ENCODE results near the gene SCPEP1. TPM values are rescaled to one million over a fixed set of nuclear protein-coding genes. Genes with fewer than 3 reads are reported as not detected.

The SCPEP1 gene
- total and polyA plus RNA-seq, 2 donors from 2014 or later = 64.0 to 130 TPM

GRCh38 chr17:56948491-56948890 is 29.4 kb upstream of the SCPEP1 start:
- no peaks in the 10 kb centered on the region for H3K27me3 ChIP-seq (ENCODE audit: control insufficient read depth, insufficient read depth, low read length)
- intact Hi-C loops (cut with DNase I) = loop anchor here (10.0 kb wide), 1 partner anchor 124 kb away; no protein-coding TSS in a partner anchor
- peaks cover 4 to 15% (median 11%) of the 10 kb centered on the region in 3 donors for H3K36me3 ChIP-seq (ENCODE audit: control insufficient read depth in 2 of 3, insufficient read depth in 3 of 3, low read length in 3 of 3)
- no peak overlapping the region for H3K27ac ChIP-seq (ENCODE audit: low read depth in 2 of 2, low read length in 2 of 2)
- no peak overlapping the region for H3K4me3 ChIP-seq (ENCODE audit: low read length in 3 of 3)
- DNase-seq (no peak), FAIRE-seq (no peak)
- peaks cover 0 to 2% (median 0%) of the 10 kb centered on the region in 3 donors for H3K4me1 ChIP-seq (ENCODE audit: control insufficient read depth in 2 of 3, insufficient read depth in 2 of 3, low read depth in 1 of 3, low read length in 3 of 3)
- H3K9ac ChIP-seq (ENCODE audit: low read length in 3 of 3) = no peak overlapping the region
- TF ChIP-seq, protein P1, sequence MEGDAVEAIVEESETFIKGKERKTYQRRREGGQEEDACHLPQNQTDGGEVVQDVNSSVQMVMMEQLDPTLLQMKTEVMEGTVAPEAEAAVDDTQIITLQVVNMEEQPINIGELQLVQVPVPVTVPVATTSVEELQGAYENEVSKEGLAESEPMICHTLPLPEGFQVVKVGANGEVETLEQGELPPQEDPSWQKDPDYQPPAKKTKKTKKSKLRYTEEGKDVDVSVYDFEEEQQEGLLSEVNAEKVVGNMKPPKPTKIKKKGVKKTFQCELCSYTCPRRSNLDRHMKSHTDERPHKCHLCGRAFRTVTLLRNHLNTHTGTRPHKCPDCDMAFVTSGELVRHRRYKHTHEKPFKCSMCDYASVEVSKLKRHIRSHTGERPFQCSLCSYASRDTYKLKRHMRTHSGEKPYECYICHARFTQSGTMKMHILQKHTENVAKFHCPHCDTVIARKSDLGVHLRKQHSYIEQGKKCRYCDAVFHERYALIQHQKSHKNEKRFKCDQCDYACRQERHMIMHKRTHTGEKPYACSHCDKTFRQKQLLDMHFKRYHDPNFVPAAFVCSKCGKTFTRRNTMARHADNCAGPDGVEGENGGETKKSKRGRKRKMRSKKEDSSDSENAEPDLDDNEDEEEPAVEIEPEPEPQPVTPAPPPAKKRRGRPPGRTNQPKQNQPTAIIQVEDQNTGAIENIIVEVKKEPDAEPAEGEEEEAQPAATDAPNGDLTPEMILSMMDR (IDR thresholded peaks at IDR 0.05; ENCODE audit: borderline replicate concordance, extremely low read depth, insufficient read depth) = no peak
- H3K9me3 ChIP-seq (ENCODE audit: control insufficient read depth in 2 of 3, insufficient read depth in 1 of 3, low read length in 3 of 3) = no peaks in the 10 kb centered on the region

DNA sequence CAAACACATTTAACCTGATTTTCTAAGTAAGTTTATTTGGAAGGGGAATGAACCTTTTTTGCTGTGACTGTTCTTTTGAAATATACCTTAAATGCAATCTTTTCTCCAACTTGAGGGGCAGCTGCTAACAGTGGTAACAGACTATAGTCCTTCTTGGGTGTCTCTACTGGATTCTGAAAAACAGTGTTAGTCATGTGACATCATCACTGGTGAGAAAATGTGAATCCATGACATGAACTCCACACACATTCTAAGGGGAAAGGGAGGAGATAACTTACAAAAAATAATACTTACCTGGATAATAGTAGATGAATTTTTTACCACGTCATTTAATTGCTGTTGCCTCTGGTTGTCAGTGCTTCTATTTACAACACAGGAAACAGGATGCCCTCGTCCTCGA is 28.3 kb upstream of the SCPEP1 start:
- peaks cover 0 to 2% (median 0%) of the 10 kb centered on the region in 3 donors for H3K4me1 ChIP-seq (ENCODE audit: control insufficient read depth in 2 of 3, insufficient read depth in 2 of 3, low read depth in 1 of 3, low read length in 3 of 3)
- peaks cover 4 to 11% (median 8%) of the 10 kb centered on the region in 3 donors for H3K36me3 ChIP-seq (ENCODE audit: control insufficient read depth in 2 of 3, insufficient read depth in 3 of 3, low read length in 3 of 3)
- TF ChIP-seq, protein P1 (IDR thresholded peaks at IDR 0.05; ENCODE audit: borderline replicate concordance, extremely low read depth, insufficient read depth) = no peak
- FAIRE-seq = no peak
- H3K27ac ChIP-seq (ENCODE audit: low read depth in 2 of 2, low read length in 2 of 2) = no peak overlapping the region
- H3K27me3 ChIP-seq (ENCODE audit: control insufficient read depth, insufficient read depth, low read length) = no peaks in the 10 kb centered on the region
- no peak for DNase-seq
- H3K4me3 ChIP-seq (ENCODE audit: low read length in 3 of 3) = no peak overlapping the region
- intact Hi-C loops (cut with DNase I) = loop anchor here (10.0 kb wide), 1 partner anchor 125 kb away; no protein-coding TSS in a partner anchor
- no peaks in the 10 kb centered on the region for H3K9me3 ChIP-seq (ENCODE audit: control insufficient read depth in 2 of 3, insufficient read depth in 1 of 3, low read length in 3 of 3)
- no peak overlapping the region for H3K9ac ChIP-seq (ENCODE audit: low read length in 3 of 3)

- no peaks in the 10 kb centered on the region for H3K9me3 ChIP-seq (ENCODE audit: control insufficient read depth in 2 of 3, insufficient read depth in 1 of 3, low read length in 3 of 3)
- no peak overlapping the region for H3K27ac ChIP-seq (ENCODE audit: low read depth in 2 of 2, low read length in 2 of 2)
- no peaks in the 10 kb centered on the region for H3K27me3 ChIP-seq (ENCODE audit: control insufficient read depth, insufficient read depth, low read length)
- peaks cover 0 to 4% (median 4%) of the 10 kb centered on the region in 3 donors for H3K4me1 ChIP-seq (ENCODE audit: control insufficient read depth in 2 of 3, insufficient read depth in 2 of 3, low read depth in 1 of 3, low read length in 3 of 3)
- DNase-seq (no peak), FAIRE-seq (no peak)
- TF ChIP-seq, protein P1 (IDR thresholded peaks at IDR 0.05; ENCODE audit: borderline replicate concordance, extremely low read depth, insufficient read depth) = no peak
- intact Hi-C loops (cut with DNase I) = no loop called here
- H3K4me3 ChIP-seq (ENCODE audit: low read length in 3 of 3) = no peak overlapping the region
- no peaks in the 10 kb centered on the region for H3K36me3 ChIP-seq (ENCODE audit: control insufficient read depth in 2 of 3, insufficient read depth in 3 of 3, low read length in 3 of 3)
- no peak overlapping the region for H3K9ac ChIP-seq (ENCODE audit: low read length in 3 of 3)
Observed at GRCh38 chr17:56956992-56957391, 20.9 kb upstream of the SCPEP1 start.
